ENCODE results near the gene ZNF268. TPM values are rescaled to one million over a fixed set of nuclear protein-coding genes. Genes with fewer than 3 reads are reported as not detected.

ZNF268 gene
- total RNA-seq = 22.8 and 23.4 TPM in 2 replicates

GRCh38 chr12:133181238-133181959 is at the start of gene ZNF268:
ZNF268 (plus strand) TSS chr12:133181495; CDS start chr12:133181998, 503 bp downstream.

GRCh38 chr12:133235401-133236112 is 54.3 kb downstream of the ZNF268 start, which contains the start of gene ANHX:
ANHX (minus strand) TSS chr12:133235877; CDS start chr12:133234356, 1,521 bp downstream.

Small RNAs within 50 kb of the gene (small RNA-seq; reads per million reads assigned to genes)
- gene RF00019 (not detected), gene RNU6-717P (not detected)

Other genes starting within 250 kb of the ZNF268 start
- gene ZNF605, start 225.2 kb upstream of the ZNF268 start, total RNA-seq = 13.4 and 17.0 TPM in 2 replicates
- 11.7 and 15.8 TPM in 2 replicates for gene ZNF26, start 195.1 kb upstream of the ZNF268 start, total RNA-seq
- gene ZNF84, start 144.0 kb upstream of the ZNF268 start, total RNA-seq = 34.2 and 43.8 TPM in 2 replicates
- gene ZNF140, start 100.6 kb upstream of the ZNF268 start, total RNA-seq = 20.8 and 23.0 TPM in 2 replicates
- 1.5 and 2.0 TPM in 2 replicates for gene ZNF891, start 51.2 kb upstream of the ZNF268 start, total RNA-seq
- gene ZNF10, start 50.9 kb upstream of the ZNF268 start, total RNA-seq = 4.9 and 7.8 TPM in 2 replicates
- gene ANHX, start 54.4 kb downstream of the ZNF268 start, total RNA-seq = not detected in 2 replicates

Data from thoracic aorta endothelial cell (primary cell).